ENCODE measurements around the gene TTC19.
"Not testable (repeated sequence)": the region's sequence is repeated elsewhere in the genome, so short reads cannot be mapped to it uniquely, and the experiment has no call there.

Gene TTC19

DNA sequence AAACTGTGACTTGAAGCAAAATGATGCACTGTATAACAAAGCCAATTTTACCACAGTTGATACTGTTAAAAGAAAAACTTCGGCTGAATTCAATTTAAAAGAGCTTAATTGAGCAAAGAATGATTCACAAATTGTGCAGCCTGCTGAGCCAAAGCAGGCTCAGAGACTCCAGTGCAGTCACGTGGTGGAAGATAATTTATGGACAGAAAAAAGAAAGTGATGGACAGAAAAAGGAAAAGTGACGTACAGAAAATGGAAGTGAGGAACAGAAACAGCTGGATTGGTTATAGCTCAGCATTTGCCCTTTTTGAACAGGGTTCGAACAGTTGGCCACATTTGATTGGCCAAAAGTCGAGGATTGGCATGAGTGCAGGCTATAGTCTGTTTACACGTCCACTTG is 25.8 kb upstream of the TTC19 start:
- DNase-seq, result no peak

DNA sequence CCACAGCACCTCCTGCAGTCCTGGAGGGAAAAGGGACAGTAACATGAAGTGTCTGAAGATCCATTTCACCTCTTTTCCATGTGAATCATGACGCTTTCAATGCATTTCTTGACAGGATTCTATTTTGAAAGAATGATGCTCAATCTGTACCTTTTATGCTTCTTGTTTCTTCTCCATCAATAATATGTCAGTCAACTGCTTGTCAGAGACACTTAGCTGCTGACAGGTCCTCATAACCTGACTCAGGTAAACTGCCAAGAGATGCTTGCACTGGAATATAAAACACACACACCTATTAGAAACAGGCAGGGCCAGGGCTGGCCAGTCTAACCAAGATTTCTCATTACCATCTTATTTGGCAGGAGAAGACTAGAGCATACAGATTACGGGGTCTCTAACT is 21.7 kb upstream of the TTC19 start:
- DNase-seq, result no peak

DNA sequence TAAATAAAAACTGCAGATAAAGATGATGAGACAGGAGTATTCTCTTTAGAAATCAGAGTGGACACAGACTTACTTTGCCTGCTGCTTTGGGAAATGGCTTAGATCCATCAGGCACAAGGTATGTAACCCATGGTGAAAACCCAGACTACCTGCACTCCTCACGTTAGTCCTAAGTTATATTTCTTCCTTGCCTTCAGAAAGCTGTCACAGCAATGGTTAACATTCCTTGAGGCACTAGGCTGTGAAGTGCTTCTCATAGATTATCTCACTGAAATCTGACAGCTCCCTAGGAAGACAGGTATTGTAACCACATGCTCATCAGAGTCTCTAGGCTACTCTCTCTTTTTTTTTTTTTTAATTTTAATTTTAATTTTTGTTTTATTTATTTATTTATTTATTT is 21.0 kb upstream of the TTC19 start:
- DNase-seq, result no peak

DNA sequence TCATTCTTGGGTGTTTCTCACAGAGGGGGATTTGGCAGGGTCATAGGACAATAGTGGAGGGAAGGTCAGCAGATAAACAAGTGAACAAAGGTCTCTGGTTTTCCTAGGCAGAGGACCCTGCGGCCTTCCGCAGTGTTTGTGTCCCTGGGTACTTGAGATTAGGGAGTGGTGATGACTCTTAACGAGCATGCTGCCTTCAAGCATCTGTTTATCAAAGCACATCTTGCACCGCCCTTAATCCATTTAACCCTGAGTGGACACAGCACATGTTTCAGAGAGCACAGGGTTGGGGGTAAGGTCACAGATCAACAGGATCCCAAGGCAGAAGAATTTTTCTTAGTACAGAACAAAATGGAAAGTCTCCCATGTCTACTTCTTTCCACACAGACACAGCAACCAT is 20.6 kb upstream of the TTC19 start:
- DNase-seq, result not testable (repeated sequence)

DNA sequence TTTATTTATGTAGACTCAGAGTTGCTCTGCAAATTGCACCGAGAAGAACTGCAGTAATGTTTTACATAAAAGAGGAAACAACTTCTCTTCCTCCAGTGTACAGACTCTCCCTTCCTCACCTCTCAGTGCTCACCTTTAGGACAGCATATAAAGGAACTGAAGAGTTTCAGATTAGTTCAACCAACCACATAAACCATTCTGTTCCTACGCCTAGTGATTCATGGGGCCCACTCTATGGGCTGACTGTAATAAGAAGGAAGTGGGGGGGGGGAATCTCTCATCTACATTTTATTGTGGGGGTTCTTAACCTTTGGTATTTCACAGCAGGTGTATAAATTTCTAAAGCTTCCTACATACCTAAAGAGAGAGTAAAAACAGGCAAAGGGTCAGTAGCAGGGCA is 18.4 kb upstream of the TTC19 start:
- DNase-seq, result no peak

DNA sequence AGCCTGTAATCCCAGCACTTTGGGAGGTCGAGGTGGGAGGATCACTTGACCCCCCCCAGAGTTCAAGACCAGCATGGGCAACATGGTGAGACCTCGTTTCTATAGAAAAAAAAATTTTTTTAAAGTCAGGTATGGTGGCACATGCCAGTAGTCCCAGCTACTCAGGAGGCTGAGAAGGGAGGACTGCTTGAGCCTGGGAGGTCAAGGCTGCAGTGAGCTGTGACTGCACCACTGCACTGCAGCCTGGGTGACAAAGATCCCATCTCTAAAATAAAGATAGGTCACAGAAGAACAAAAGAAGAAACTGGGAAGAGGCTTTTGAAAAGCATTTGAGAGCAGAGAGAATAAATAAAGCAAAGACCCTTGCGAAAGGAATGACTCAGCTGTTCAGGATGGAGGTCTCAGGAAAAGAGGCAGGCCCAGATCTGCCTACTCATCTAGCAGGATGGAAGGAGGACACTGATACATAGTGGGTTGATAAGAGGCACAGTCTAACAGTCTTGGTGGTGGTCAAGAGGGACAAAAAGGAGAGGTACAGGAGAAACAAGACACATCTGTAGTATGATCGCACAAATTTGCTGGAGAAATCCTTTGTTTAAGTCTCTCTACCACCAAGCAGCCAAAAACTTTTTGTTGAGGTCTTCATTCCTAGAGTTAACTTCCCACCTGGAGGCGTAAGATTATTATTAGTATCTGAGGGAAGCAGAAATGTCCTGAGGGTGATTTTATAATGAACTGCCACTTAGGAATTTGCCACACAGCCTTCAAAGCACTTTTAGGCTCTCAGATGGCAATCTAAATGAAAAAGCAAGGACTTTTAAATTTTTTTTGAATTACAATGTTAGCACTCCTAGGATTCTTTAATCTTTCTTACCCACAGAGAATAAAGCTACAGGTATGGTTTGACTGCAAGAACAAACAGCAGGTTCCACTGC is 17.7 kb upstream of the TTC19 start:
- DNase-seq, result no peak

DNA sequence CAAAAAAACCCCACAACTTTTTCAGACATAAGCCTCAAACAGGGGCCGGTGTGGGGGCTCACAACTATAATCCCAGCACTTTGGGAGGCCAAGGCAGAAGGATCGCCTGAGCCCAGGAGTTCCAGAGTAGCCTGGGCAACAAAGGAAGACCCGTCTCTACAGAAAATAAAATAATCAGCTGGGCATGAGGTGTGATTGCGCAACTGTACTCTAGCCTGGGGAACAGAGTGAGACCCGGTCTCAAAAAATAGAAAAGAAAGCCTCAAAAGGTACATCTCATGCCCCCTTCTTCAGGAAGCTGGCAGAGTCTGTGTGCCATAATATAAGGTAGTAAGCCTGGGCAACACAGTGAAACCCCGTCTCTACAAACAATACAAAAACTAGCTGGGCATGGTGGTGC is 3.3 kb upstream of the TTC19 start:
- no peak for DNase-seq

DNA sequence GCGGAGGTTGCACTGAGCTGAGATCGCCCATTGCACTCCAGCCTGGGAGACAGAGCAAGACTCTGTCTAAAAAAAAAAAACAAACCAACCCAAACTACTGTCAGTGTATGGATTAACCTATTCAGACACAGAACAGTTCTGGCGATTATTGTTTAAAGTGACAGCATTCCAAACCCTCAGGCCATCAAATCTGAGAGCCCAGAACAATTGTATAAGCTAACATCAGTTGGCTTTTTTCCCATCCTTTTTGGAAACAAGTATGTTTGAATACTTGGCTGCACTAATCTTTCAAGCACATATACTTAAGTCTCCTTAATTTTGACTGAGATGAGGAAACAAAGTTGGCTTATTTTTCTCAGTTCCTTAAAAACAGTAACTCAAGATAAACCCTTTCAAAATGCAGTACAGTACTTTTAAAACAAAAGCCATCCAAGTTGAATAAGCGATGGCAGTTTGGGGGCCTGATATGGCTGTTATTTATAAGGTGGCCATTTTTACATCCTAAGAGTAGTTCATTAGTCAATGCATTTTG is 1.5 kb upstream of the TTC19 start:
- DNase-seq, result no peak

DNA sequence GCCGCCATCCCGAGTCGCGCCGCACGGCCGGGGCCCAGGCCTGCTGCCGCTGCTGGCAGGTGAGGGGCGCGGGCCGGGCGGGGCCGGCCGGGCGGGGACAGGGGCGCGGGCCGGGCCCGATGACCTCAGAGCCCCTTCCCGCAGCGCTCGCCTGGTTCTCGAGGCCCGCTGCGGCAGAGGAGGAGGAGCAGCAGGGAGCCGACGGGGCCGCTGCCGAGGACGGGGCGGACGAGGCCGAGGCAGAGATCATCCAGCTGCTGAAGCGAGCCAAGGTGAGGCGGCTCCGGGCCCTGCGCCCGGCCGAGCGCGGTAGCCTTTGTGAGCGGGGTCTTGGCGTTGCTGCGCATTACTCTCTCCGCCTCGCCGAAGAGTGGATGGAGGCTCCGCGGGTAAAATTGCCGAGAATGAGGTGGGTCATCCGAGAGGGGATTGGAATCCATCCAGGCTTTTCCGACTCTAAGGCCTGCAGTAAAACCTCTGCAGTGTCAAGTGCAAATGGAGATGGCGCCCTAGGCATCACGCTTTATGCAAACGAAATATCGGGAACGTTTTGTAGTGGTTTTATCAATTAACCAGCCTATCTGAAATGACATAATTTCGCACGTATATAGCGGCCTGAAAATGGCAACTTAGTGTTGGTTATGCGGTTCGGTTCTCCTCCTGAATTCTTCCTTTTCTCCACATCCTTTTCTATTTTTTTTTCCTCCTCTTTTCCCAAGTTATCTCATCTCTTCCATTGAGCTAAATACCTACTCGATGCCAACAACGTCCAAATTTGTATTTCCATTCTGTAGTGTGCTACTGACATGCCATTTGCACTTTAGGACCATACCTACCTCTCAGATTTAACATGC is 577 bp downstream of the TTC19 start:
- no peak for DNase-seq

DNA sequence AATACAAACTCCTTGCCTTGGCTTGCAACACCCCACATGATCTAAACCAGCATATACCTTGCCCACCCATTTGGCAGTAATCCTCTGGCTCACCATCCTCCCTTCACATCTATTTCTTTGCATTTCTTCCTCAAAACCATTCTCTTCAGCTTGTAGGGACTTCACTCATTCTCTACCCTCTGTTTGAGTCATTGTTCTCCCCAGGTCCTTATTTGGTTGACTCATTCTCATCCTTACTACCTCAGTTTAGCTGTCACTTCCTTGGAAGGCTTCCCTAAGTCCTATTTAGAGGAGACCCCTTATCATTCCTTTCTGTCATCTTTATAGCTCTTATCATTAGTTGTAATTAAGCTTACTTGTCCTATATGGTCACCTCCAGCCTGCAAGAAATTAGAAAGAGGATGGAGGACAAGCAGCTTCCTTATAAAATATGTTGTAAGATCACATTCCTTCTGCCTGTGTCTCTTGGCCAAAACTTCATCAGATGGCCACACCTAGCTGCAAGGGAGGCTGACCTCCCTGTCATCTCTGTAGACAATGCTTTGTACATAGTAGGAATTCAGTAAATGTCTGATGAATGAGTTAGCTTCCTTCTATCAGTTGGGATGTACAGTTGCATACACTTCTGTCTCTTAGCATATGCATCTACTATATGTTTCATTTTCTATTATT is 1.7 kb downstream of the TTC19 start:
- no peak for DNase-seq

DNA sequence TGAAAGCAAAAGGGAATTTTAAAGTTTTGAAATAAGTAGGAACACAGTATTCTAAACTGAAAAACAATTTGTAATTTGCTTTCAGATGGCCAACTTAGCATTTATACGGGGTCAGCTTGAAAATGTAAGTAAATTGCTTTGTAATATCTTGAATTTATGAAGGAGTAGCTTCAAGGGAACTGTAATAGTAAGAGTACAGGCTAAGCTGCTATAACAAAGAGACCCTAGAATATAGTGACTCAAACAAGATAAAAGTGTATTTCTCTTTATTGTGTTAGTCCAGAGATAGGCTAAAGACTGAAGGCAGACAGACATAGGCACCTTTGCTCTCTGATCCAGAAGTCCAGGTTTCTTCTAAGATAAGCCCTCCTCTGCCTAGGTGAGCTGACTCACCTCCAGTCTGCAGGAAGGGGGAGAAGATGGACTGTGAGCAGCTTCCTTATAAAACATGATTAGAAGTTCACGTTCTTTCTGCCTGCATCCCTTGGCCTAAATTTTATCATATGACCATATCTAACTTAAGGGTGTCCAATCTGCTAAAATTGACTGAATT is 3.2 kb downstream of the TTC19 start:
- no peak for DNase-seq

DNA sequence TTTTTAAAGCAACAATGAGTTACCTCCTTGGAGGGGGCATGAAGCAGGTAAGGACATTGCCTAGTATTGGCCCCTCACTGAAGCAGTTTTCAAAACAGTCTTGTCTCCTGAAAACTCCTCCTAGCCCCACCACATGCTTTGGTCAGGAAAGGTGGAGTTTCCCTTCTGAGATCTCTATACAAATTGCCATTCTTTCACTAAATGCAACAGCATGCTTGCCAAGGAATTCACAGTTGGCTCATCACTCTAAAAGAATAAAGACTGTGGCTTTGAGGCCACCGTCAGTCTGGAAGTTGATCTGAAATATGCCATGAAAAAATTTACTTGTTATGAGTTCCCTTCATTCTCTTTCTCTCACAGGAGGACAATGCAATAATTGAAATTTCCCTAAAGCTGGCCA is 4.2 kb downstream of the TTC19 start:
- no peak for DNase-seq

DNA sequence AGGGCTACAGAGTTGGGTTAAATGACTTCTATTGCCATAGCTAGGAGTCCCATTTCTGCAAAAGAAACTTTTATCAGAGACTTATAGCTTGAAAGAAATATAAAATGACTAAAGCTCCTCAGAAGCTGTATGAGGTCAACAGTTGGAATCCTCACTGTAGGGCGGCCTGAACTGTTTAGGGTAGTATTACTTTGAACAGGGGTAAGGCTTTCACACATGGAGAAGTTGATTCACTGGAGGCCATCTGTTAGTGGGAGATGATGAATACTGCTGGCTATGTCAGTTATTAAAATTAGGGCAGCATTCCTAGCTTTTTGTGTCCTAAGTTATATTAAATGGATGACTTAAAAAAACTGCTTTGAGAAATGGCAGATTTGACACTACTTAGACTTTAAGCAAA is 6.0 kb downstream of the TTC19 start:
- no peak for DNase-seq

DNA sequence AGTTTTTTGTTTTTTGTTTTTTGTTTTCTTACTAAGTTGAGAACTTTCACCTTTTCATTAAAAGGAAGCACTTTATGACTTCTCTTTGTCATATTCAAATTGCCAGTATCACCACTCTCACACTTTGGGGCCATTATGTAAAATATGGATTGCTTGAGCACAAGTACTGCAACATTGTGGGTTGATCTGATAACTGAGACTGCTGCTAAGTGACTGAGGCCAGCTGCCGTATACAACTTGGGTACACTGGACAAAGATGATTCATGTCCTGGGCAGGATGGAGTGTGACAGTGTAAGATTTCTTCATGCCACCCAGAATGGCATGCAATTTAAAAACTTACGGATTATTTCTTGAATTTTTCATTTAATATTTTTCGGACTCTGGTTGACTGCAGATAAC is 7.8 kb downstream of the TTC19 start:
- DNase-seq, result no peak

DNA sequence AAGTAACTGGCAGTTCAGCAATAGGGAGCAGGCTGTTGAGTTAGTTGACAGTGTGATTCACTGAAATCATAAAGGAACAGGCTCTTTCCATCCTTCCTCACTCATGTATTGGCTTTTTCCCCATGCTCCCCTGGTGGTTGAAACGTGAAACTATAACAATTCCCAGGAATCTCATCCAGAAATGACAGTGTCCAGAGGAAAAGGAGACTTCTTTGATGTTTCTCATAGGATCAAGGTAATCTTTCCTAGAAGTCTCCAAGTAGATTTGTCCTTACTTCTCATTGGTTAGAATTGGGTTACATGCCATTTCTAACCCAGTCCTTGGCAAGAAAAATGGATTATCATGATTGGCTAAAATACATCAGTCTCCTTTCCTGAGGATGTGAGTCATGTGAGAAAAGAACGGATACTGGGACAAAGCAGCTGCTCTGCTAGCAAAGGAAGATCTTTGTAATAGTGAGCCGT is 14.4 kb downstream of the TTC19 start:
- DNase-seq, result no peak

DNA sequence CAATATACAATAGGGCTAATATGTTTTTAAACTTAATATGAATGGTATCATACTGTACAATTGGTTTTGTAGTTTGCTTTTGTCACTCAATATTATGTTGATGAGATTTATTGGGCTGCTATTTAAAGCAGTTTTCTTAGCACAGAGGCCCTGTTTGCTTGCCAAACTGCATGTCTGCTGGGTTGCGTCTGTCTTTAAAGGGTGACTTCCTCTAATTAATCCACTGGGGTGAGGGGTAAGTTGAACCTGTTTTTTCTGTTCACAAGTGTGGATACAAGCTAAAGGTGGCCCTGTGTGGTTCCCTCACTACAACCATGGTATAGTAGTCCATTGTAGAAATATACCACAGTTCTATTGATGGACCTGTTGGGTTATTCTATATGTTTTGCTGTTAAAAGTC is 19.7 kb downstream of the TTC19 start:
- DNase-seq, result no peak

DNA sequence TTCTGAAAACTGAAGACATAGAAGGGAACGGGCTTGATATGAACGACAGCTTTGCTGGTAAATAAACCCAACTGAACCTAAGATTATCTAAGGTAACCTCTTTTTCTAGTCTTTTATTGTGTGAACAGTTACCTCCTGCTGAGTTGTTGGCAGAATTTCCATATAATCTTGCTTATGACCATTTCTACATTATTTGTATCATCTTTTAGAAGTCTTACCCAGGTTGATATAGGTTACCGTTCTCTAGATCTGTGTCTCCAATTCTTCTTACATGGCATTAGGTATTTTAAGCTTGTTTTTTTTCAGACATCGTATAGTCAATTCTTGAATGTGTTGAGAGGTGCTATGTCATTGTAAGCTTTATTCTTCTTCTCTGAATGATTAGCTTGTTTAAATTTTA is 24.3 kb downstream of the TTC19 start:
- no peak for DNase-seq

DNA sequence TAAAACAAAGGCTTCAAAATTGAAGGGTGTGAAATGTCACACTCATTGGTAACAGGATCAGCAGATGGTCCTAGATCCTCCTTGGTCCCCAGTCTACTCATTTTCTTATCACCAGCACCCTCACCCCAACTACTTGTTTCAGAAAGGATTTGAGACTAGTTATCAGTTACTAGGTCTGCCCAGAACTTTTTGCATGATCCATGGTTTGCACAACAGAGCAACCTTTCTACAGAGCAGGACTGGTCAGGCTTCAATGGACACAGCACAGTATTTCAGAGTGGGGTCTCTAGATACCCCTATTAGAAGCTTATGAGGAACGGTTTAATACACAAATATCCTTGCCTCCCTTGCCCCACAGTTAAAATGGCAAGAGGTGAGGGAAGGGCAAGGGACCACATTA is 25.6 kb downstream of the TTC19 start:
- DNase-seq, result no peak

DNA sequence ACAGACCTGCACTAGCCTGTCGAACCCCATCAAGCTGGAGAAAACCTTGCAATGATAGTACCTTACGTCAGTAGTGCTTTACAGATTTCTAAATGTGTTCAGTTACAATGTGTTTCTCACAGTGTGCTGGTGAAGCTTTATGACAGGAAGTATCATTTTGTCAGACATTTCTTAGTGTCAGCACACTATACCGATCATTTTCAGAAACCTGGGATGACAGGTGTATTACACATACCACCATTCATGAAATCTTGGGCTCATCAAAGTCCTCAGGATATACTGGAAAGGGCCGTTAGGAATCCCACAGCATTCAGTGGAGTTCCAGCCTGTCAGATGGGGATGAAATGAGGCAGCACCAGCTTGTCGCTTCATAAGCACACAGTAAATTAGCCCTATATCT is 27.3 kb downstream of the TTC19 start:
- DNase-seq, result no peak

DNA sequence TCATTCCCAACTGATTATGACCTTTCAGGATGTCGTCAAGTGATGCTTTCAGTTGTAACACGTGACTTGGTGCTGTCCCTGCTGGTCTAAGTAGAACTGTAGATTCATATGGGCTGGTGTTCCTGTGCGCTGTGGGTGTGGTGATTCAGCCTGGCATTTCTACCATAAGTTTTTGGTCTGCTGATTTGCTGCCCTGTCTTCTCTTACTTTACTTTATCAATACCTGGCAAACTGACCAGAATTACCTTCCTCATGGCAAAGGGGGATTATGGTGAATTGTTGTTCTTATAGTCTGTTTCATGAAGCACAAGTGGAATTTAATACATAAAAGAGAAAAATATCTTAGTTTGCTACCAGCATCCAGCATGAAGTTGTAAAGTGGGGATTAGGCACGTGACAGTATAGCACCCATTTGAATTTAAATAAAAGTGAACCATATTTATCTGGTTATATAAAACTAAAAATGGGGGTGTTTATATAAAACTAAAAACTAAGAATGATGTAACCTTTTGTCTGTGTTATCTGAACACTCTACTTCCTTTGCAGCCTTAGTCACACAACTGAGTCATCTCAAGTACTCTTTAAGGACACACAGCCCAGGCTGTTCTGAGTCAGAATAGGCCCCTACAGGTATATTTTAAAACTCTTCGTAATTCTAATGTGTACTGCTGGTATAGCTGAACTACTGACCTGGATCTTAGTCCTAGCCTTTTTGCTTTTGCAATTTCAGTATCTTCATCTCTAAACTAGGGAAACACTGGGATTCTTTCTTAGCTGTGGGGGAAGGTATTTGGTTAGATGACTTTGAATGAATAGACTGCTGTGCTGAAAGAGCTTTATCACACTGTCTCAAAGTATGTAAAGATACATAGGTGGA is 28.3 kb downstream of the TTC19 start:
- DNase-seq, result peak; percentile 55

DNA sequence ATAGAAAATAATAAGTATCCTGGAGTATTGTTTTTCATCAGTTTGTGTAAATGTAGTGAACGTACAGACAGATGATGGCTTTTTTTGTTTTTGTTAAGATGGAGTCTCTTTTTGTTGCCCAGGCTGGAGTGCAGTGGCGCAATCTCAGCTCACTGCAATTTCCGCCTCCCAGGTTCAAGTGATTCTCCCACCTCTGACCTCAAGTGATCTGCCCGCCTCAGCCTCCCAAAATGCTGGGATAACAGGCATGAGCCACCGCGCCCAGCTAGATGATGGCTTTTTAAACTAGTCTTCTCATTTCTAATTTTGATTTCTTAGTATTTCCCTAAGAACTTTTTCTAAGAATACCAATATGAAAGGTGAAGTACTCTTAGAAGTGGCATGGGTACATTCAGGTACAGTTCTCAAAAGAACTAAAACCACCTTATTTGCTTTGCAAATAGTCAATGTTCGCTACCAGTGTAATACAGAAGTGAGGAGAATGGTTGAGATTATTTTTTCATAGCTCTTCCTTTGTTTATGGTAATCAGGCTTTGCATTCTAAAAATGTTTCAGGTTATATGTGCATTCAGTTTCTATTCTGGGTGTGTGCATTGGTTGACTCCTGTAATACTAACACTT is 34.2 kb downstream of the TTC19 start:
- no peak for DNase-seq
